Keratinocyte (primary cell): ENCODE data around the gene ERGIC1. TPM values are rescaled to one million over a fixed set of nuclear protein-coding genes. Genes with fewer than 3 reads are reported as not detected.

Experiments used
- DNase-seq: peaks from one replicate; pipeline ENCODE4 v3.0.0-alpha.2; 2011; ENCODE audit warnings: low read depth, missing footprints, low spot score
- FAIRE-seq: peaks from 2 replicates; lab custom pipeline; 2011; peaks lifted over from hg19 to GRCh38; lab: Jason Lieb, UNC
- H2AFZ ChIP-seq: 2 replicates; pipeline ENCODE4 v1.6.0; 2012; ENCODE audit warnings: low read length, control low read depth, inconsistent platforms; ENCODE audit not compliant: control insufficient read depth
- H3K27ac ChIP-seq: 2 replicates; pipeline ENCODE4 v1.5.1; 2011; ENCODE audit warnings: low read length; ENCODE audit not compliant: control insufficient read depth, insufficient read depth
- H3K27me3 ChIP-seq: 3 replicates; pipeline ENCODE4 v1.6.0; 2011; ENCODE audit warnings: low read length; ENCODE audit not compliant: control insufficient read depth, insufficient read depth; ENCODE audit errors: extremely low read depth
- H3K36me3 ChIP-seq, 2 experiments: 2 replicates in 1 of 2; 3 replicates in 1 of 2; pipeline ENCODE4 v1.5.1; 2011; ENCODE audit warnings: low read length in 2 of 2, mild to moderate bottlenecking in 1 of 2; ENCODE audit not compliant: control insufficient read depth in 2 of 2, insufficient read depth in 2 of 2; ENCODE audit errors: extremely low read depth in 1 of 2
- H3K4me1 ChIP-seq: 3 replicates; pipeline ENCODE4 v1.5.1; 2011; ENCODE audit warnings: low read length; ENCODE audit not compliant: control insufficient read depth, insufficient read depth; ENCODE audit errors: extremely low read depth
- H3K4me2 ChIP-seq: 3 replicates; pipeline ENCODE4 v1.6.0; 2011; ENCODE audit warnings: low read depth, low read length; ENCODE audit not compliant: control insufficient read depth, insufficient read depth; ENCODE audit errors: extremely low read depth
- H3K4me3 ChIP-seq, 3 experiments: fragments of 200-600 bp in 1 of 3; sonication (generic) in 1 of 3; 2 replicates in 2 of 3; 3 replicates in 1 of 3; pipeline ENCODE4 v1.5.1; 2011 to 2016; ENCODE audit warnings: low read length in 3 of 3, mild to moderate bottlenecking in 3 of 3, control low read depth in 2 of 3, inconsistent platforms in 1 of 3, low read depth in 1 of 3, mixed read lengths in 1 of 3, mixed run types in 1 of 3, moderate library complexity in 1 of 3; ENCODE audit not compliant: control insufficient read depth in 2 of 3, insufficient read depth in 2 of 3; ENCODE audit errors: extremely low read depth in 1 of 3
- H3K79me2 ChIP-seq: 2 replicates; pipeline ENCODE4 v1.6.0; 2012; ENCODE audit warnings: low read length; ENCODE audit not compliant: control insufficient read depth, insufficient read depth
- H3K9ac ChIP-seq: 3 replicates; pipeline ENCODE4 v1.6.0; 2011; ENCODE audit warnings: low read length; ENCODE audit not compliant: control insufficient read depth, insufficient read depth; ENCODE audit errors: extremely low read depth
- H3K9me1 ChIP-seq: 3 replicates; pipeline ENCODE4 v1.6.0; 2011; ENCODE audit warnings: low read length; ENCODE audit not compliant: control insufficient read depth, insufficient read depth; ENCODE audit errors: extremely low read depth
- H3K9me3 ChIP-seq: 2 replicates; pipeline ENCODE4 v1.5.1; 2012; ENCODE audit warnings: low read depth, low read length; ENCODE audit not compliant: control insufficient read depth
- H4K20me1 ChIP-seq: 3 replicates; pipeline ENCODE4 v1.6.0; 2011; ENCODE audit warnings: low read length; ENCODE audit not compliant: control insufficient read depth, insufficient read depth; ENCODE audit errors: extremely low read depth
- CTCF ChIP-seq, 3 experiments: IDR thresholded peaks in 1 of 3; conservative IDR thresholded peaks in 1 of 3; optimal IDR thresholded peaks in 1 of 3; 2 replicates in 2 of 3; 3 replicates in 1 of 3; pipeline versions ENCODE3 to v1.5.1; 2011; ENCODE audit warnings: low read length in 3 of 3, mild to moderate bottlenecking in 3 of 3, moderate library complexity in 2 of 3, control low read depth in 1 of 3, inconsistent platforms in 1 of 3; ENCODE audit not compliant: insufficient read depth in 2 of 3; ENCODE audit errors: extremely low read depth in 1 of 3
- EZH2 ChIP-seq: IDR thresholded peaks from one replicate; pipeline ENCODE4 v1.6.1; 2012; ENCODE audit warnings: inconsistent platforms, mild to moderate bottlenecking, low read length, moderate library complexity
- dilution Hi-C: fragments of 300-500 bp; cut with MboI; formaldehyde crosslinking; loops from one replicate; pipeline ENCODE4 v1.7.0; 2020; ENCODE audit warnings: low sequenced_read_pairs; ENCODE audit not compliant: extremely low pct_ligation_motif_present
- polyA plus RNA-seq, 5 experiments: library from polyadenylated mRNA; depleted of rRNA in 3 of 5; stranded (reverse) in 3 of 5; stranded (forward) in 1 of 5; unstranded in 1 of 5; fragments of >200 nt; gene quantifications; 1 replicate in 1 of 5; 2 replicates in 3 of 5; 3 replicates in 1 of 5; pipeline versions ENCODE4 v1.2.1 to v1.2.3, GENCODE V29; 2011 to 2012; ENCODE audit warnings: missing spikeins in 2 of 5, low read depth in 1 of 5, low replicate concordance in 1 of 5

Gene ERGIC1
- polyA plus RNA-seq, 1 donor (not counting 4 experiments of a cell fraction or from before 2014, with no cell fraction given) = 93.4 TPM

GRCh38 chr5:172793577-172794488, 40.2 kb upstream of the ERGIC1 start:
- H3K79me2 ChIP-seq = no peaks in the 10 kb centered on the region
- no peak overlapping the region for H3K4me3 ChIP-seq
- H3K9me3 ChIP-seq = no peaks in the 10 kb centered on the region
- peaks cover 10% of the 10 kb centered on the region for H3K4me1 ChIP-seq
- no peak for TF ChIP-seq EZH2
- no peak for TF ChIP-seq CTCF (optimal IDR thresholded peaks at IDR 0.05 in 1 of 3, IDR thresholded peaks at IDR 0.05 in 1 of 3, conservative IDR thresholded peaks at IDR 0.05 in 1 of 3; ENCODE audit: extremely low read depth in 1 of 3, insufficient read depth in 2 of 3, low read length in 3 of 3)
- H3K36me3 ChIP-seq = no peaks in the 10 kb centered on the region
- no peaks in the 10 kb centered on the region for H3K9me1 ChIP-seq
- dilution Hi-C loops = no loop called here
- no peak for FAIRE-seq
- no peak overlapping the region for H3K27ac ChIP-seq
- H3K27me3 ChIP-seq = no peaks in the 10 kb centered on the region
- no peak overlapping the region for H3K9ac ChIP-seq
- no peak for DNase-seq
- H2AFZ ChIP-seq = no peak overlapping the region
- no peaks in the 10 kb centered on the region for H4K20me1 ChIP-seq
- H3K4me2 ChIP-seq = no peak overlapping the region

GRCh38 chr5:172795318-172795977, 38.6 kb upstream of the ERGIC1 start:
- Histone ChIP-seq H4K20me1 (no peaks in the 10 kb centered on the region), H3K9me1 (no peaks in the 10 kb centered on the region), H2AFZ (no peak overlapping the region), H3K9me3 (no peaks in the 10 kb centered on the region), H3K4me3 (no peak overlapping the region), H3K27me3 (no peaks in the 10 kb centered on the region), H3K36me3 (no peaks in the 10 kb centered on the region), H3K4me2 (no peak overlapping the region), H3K9ac (no peak overlapping the region), H3K79me2 (no peaks in the 10 kb centered on the region), H3K27ac (no peak overlapping the region), H3K4me1 (peaks cover 26% of the 10 kb centered on the region)
- no peak for TF ChIP-seq CTCF (optimal IDR thresholded peaks at IDR 0.05 in 1 of 3, IDR thresholded peaks at IDR 0.05 in 1 of 3, conservative IDR thresholded peaks at IDR 0.05 in 1 of 3; ENCODE audit: extremely low read depth in 1 of 3, insufficient read depth in 2 of 3, low read length in 3 of 3)
- no peak for TF ChIP-seq EZH2
- dilution Hi-C loops = no loop called here
- FAIRE-seq (no peak), DNase-seq (no peak)
